ENCODE data around the gene NAA80. TPM values are rescaled to one million over a fixed set of nuclear protein-coding genes. Genes with fewer than 3 reads are reported as not detected.
A peak's percentile ranks its signal among the peaks of the same experiment; 100 is the strongest.

The NAA80 gene
- total and polyA plus RNA-seq, 2 of the 13 experiments (the other 11 are each of a cell fraction or from before 2014, with no cell fraction given) = 3.4 to 8.7 TPM

- TF ChIP-seq CTCF (CRISPR knock-in tag; IDR thresholded peaks at IDR 0.05) = peak; percentile 81
- TF ChIP-seq ZNF614 (CRISPR knock-in tag; IDR thresholded peaks at IDR 0.05; ENCODE audit: borderline replicate concordance) = 0 out of 2 replicates have a peak, but pooled peaks have one; percentile 53
- TF ChIP-seq HDAC2 (CRISPR knock-in tag; IDR thresholded peaks at IDR 0.05) = peak; percentile 43; the same call in 1 of the 2 replicates
- TF ChIP-seq ZNF143 (CRISPR knock-in tag; IDR thresholded peaks at IDR 0.05) = peak; percentile 6; the same call in 1 of the 2 replicates
- no peak for TF ChIP-seq PLRG1 (conservative IDR thresholded peaks at IDR 0.05)
- 0 out of 2 replicates have a peak, but pooled peaks have one; percentile 14 for TF ChIP-seq RBAK (CRISPR knock-in tag; IDR thresholded peaks at IDR 0.05)
- no peak for TF ChIP-seq TCF12 (IDR thresholded peaks at IDR 0.05)
- 0 out of 2 replicates have a peak, but pooled peaks have one; percentile 28 for TF ChIP-seq TCF12 (CRISPR knock-in tag; IDR thresholded peaks at IDR 0.05)
- TF ChIP-seq ZNF781 (CRISPR knock-in tag; IDR thresholded peaks at IDR 0.05; ENCODE audit: borderline replicate concordance, not compliant biosample characterization) = peak; percentile 67
- peak; percentile 57; the same call in 1 of the 2 replicates for TF ChIP-seq ZFYVE20 (CRISPR knock-in tag; IDR thresholded peaks at IDR 0.05; ENCODE audit: borderline replicate concordance, low read depth)
- peak; percentile 64 for TF ChIP-seq SALL1 (CRISPR knock-in tag; IDR thresholded peaks at IDR 0.05)
- peak; percentile 4; the same call in 1 of the 2 replicates for TF ChIP-seq SMARCC2 (IDR thresholded peaks at IDR 0.05)
- TF ChIP-seq RBM39 (IDR thresholded peaks at IDR 0.05; ENCODE audit: low read depth, low read length, poor library complexity, severe bottlenecking) = peak; percentile 19
- TF ChIP-seq KMT2A (CRISPR knock-in tag; IDR thresholded peaks at IDR 0.05) = 0 out of 2 replicates have a peak, but pooled peaks have one; percentile 28
- TF ChIP-seq ZSCAN21 (CRISPR knock-in tag; IDR thresholded peaks at IDR 0.05; ENCODE audit: borderline replicate concordance) = peak; percentile 57
- TF ChIP-seq ZBTB7A (CRISPR knock-in tag; IDR thresholded peaks at IDR 0.05) = peak; percentile 61; the same call in 1 of the 2 replicates
- TF ChIP-seq AKAP8 (CRISPR knock-in tag; IDR thresholded peaks at IDR 0.05) = no peak
Measured at GRCh38 chr3:50321336-50322114, 22.3 kb upstream of the NAA80 start (continued).
